Neutrophil (primary cell): ENCODE measurements around the gene RAB31.

Source experiments
- H3K27ac ChIP-seq: fragments of 200-600 bp; sonication (generic); 2 replicates; pipeline ENCODE4 v1.5.1; 2016; ENCODE audit warnings: mild to moderate bottlenecking, moderate library complexity
- H3K27me3 ChIP-seq: fragments of 200-600 bp; sonication (generic); 2 replicates; pipeline ENCODE4 v1.6.0; 2016; ENCODE audit warnings: mild to moderate bottlenecking
- H3K36me3 ChIP-seq: fragments of 200-600 bp; sonication (generic); 2 replicates; pipeline ENCODE4 v1.5.1; 2017
- H3K4me1 ChIP-seq, 2 experiments: fragments of 200-600 bp in 1 of 2; sonication (generic) in 1 of 2; 1 replicate in 1 of 2; 2 replicates in 1 of 2; pipeline versions ENCODE4 v1.5.1 to v1.6.1; 2013 to 2016; ENCODE audit warnings: low read depth in 1 of 2, low read length in 1 of 2, mild to moderate bottlenecking in 1 of 2, moderate library complexity in 1 of 2; ENCODE audit not compliant: control insufficient read depth in 1 of 2, insufficient read depth in 1 of 2
- H3K4me3 ChIP-seq, 2 experiments: fragments of 200-600 bp in 1 of 2; sonication (generic) in 1 of 2; 1 replicate in 1 of 2; 2 replicates in 1 of 2; pipeline ENCODE4 v1.5.1; 2013 to 2016; ENCODE audit warnings: low read depth in 1 of 2, low read length in 1 of 2, mild to moderate bottlenecking in 1 of 2, moderate library complexity in 1 of 2
- H3K9me3 ChIP-seq: fragments of 200-600 bp; sonication (generic); 2 replicates; pipeline ENCODE4 v1.5.1; 2016
- TF ChIP-seq, protein P1 (sequence below): fragments of 200-600 bp; sonication (generic); IDR thresholded peaks from 2 replicates; pipeline ENCODE4 v1.5.1; 2016; ENCODE audit warnings: antibody characterized with exemption

RAB31 gene

DNA sequence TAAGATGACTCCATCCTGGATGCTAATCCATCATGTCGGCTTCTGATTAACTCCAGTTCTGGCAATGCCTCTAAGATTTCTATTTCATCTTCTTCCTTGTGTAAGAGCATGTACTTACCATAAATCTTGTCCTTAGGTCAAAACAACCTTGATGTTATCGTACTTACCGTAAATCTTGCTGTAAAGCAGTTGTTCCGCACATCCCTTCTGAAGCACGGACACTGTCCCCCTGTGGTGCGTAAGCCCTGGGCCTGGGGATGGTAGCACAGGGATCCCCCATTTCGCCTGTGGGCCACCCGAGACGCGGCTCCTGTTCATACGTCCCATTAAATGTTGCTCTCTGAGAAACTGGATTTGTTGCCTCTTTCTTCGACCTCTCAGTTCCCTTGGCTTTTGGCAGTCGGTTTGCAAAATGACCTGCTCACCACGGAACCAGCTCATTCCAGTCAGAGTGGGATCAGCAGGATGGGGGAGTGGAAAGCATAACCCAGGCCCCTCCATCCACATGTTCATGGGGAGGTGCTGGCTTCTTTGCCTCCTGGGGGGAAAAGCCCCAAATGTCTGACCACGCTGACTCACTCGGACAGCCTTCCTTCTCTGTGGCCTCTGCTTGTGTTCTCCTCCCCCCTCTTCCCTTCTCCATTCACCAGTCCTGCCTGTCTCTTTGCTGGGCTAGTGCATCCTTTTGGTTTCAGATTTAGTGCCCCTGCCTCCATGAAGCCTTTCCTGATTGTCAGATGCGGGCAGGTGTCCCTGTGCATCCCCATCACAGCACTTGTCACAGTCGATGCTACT, 49.9 kb downstream of the RAB31 start:
- peak overlapping the region; percentile 80 for H3K27ac ChIP-seq
- TF ChIP-seq, protein P1, sequence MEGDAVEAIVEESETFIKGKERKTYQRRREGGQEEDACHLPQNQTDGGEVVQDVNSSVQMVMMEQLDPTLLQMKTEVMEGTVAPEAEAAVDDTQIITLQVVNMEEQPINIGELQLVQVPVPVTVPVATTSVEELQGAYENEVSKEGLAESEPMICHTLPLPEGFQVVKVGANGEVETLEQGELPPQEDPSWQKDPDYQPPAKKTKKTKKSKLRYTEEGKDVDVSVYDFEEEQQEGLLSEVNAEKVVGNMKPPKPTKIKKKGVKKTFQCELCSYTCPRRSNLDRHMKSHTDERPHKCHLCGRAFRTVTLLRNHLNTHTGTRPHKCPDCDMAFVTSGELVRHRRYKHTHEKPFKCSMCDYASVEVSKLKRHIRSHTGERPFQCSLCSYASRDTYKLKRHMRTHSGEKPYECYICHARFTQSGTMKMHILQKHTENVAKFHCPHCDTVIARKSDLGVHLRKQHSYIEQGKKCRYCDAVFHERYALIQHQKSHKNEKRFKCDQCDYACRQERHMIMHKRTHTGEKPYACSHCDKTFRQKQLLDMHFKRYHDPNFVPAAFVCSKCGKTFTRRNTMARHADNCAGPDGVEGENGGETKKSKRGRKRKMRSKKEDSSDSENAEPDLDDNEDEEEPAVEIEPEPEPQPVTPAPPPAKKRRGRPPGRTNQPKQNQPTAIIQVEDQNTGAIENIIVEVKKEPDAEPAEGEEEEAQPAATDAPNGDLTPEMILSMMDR = no peak
- H3K4me3 ChIP-seq = no peak overlapping the region
- no peaks in the 10 kb centered on the region for H3K9me3 ChIP-seq
- no peaks in the 10 kb centered on the region for H3K27me3 ChIP-seq
- no peaks in the 10 kb centered on the region for H3K36me3 ChIP-seq
- H3K4me1 ChIP-seq = peaks cover 91 to 94% of the 10 kb centered on the region in 2 experiments

DNA sequence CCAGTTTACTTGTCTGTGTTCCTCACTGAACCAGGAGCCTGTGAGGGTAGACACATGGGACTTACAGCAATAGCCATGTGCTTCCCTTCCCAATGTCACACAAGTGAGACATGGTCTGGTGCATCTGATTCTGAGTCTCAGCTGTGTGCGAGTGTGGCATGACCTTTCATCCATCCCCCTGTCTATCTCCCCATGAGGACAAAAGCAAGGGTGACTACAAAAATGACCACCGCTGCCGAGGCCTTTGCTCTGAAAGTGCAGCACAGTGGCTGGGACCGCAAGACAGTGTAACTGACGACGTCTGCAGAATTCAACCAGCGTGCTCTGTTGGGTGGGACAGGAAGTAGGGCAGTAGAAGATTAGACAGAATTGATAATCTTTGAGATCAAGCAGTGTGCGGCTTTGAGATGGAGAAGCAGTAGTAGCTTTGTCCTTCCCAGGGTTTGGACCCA, 50.5 kb downstream of the RAB31 start:
- no peaks in the 10 kb centered on the region for H3K36me3 ChIP-seq
- no peak overlapping the region for H3K4me3 ChIP-seq
- peak overlapping the region; percentile 80 for H3K27ac ChIP-seq
- H3K27me3 ChIP-seq = no peaks in the 10 kb centered on the region
- H3K4me1 ChIP-seq = peaks cover 87 to 94% of the 10 kb centered on the region in 2 experiments
- no peaks in the 10 kb centered on the region for H3K9me3 ChIP-seq
- TF ChIP-seq, protein P1 = no peak

DNA sequence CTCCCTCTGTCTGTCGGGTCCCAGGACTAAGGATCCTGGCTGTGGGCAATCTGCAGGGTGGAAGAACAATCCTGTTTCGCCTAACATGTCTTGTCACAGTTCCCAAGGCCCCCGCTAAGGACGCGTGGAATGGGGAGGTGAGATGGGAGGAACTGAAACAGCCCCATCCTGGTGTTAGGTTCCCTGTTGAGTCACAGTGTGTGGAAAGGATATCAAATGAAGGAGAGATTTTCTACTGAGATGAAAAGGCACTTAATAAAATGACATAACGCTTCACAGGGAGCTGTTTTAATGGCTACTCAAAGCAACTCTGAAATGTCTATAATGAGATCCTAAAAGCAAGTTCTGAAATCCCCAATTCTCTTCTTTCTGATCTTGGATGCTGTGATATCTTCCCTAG, 52.5 kb downstream of the RAB31 start:
- Histone ChIP-seq H3K9me3 (no peaks in the 10 kb centered on the region), H3K4me3 (no peak overlapping the region), H3K27me3 (no peaks in the 10 kb centered on the region), H3K27ac (peak overlapping the region; percentile 85), H3K36me3 (no peaks in the 10 kb centered on the region), H3K4me1 (peaks cover 81 to 88% of the 10 kb centered on the region in 2 experiments)
- TF ChIP-seq, protein P1 = no peak

DNA sequence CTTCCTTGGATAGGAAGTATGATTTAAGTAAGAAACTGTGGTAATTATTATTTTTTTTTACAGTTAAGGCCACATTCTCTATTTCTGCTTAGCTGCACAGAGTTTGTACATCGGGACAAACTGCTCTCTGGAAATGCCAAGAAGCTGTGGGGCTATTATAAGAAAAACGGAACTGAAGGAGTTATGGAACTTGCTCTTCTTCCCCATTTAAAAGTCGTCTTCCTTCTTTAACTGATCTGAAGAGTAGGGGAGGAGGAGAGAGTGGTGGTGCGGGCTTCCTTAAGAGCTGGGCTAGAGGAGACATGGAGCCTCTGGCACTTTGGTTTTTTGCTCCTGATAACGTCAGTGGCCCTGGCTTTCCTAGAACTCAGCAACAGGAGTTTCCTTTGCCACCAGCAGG, 54.4 kb downstream of the RAB31 start:
- TF ChIP-seq, protein P1 = no peak

DNA sequence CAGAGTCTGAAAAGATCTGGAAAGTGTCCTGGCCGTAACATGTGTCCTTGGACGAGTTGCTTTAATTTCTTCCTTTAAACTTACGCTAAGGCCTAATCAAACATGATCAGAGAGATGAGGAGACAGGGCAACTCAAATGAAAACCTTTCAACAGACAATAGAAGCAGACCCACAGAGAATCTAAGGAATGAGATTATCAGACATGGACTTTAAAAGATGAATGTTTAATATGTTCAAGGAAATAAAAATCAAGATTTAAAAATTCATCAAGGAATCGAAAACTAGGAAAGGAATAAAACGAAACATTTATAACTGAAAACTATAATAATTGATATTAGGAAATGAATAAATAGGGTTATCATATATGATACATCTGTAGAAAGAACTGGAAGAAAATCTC, 55.1 kb downstream of the RAB31 start:
- peaks cover 6% of the 10 kb centered on the region for H3K36me3 ChIP-seq
- H3K4me3 ChIP-seq = peak overlapping the region in 1 of 2 experiments; percentile 29
- H3K9me3 ChIP-seq = no peaks in the 10 kb centered on the region
- peak overlapping the region; percentile 85 for H3K27ac ChIP-seq
- H3K27me3 ChIP-seq = no peaks in the 10 kb centered on the region
- peaks cover 60 to 75% of the 10 kb centered on the region in 2 experiments for H3K4me1 ChIP-seq
- TF ChIP-seq, protein P1 = no peak

More for the DNA sequence above, 54.4 kb downstream of the RAB31 start:
- peak overlapping the region; percentile 85 for H3K27ac ChIP-seq
- peaks cover 4% of the 10 kb centered on the region for H3K36me3 ChIP-seq
- H3K4me1 ChIP-seq = peaks cover 66 to 81% of the 10 kb centered on the region in 2 experiments
- H3K4me3 ChIP-seq = peak overlapping the region; percentile 2 to 29
- no peaks in the 10 kb centered on the region for H3K27me3 ChIP-seq
- no peaks in the 10 kb centered on the region for H3K9me3 ChIP-seq
